Right lobe of liver (tissue), 6 donors: ENCODE data around the gene MACROD1. TPM values are rescaled to one million over a fixed set of nuclear protein-coding genes. Genes with fewer than 3 reads are reported as not detected.

ENCODE experiments used
- ATAC-seq, 4 donors: fragments of 200-7000 bp; cut with Tn5 transposase; one replicate each; pipeline ENCODE4 v1.9.1; 2020; ENCODE audit warnings: mild to moderate bottlenecking in 4 of 4, moderate library complexity in 4 of 4
- DNase-seq, 3 donors: peaks; one replicate each; pipeline ENCODE4 v3.0.0-alpha.2; 2020
- H3K27ac ChIP-seq, 3 donors: fragments of 200-600 bp; one replicate each; pipeline ENCODE4 v1.8.0; 2022
- H3K27me3 ChIP-seq, 2 donors: fragments of 200-600 bp; one replicate each; pipeline ENCODE4 v1.8.0; 2022
- H3K36me3 ChIP-seq, 4 donors: fragments of 200-600 bp; sonication (generic) in 1 of 4; one replicate each; pipeline versions ENCODE4 v1.5.1 to v1.8.0; 2017 to 2022; ENCODE audit warnings: control low read depth in 1 of 4
- H3K4me1 ChIP-seq, 4 donors: fragments of 200-600 bp; sonication (generic) in 1 of 4; one replicate each; pipeline versions ENCODE4 v1.5.1 to v1.8.0; 2017 to 2022; ENCODE audit warnings: control low read depth in 1 of 4
- H3K4me3 ChIP-seq, 3 donors: fragments of 200-600 bp; one replicate each; pipeline ENCODE4 v1.8.0; 2022
- H3K9me3 ChIP-seq, 4 donors: fragments of 200-600 bp; sonication (generic) in 1 of 4; one replicate each; pipeline versions ENCODE4 v1.5.1 to v1.8.0; 2017 to 2022; ENCODE audit warnings: control low read depth in 1 of 4
- POLR2A ChIP-seq: fragments of 450-650 bp; IDR thresholded peaks from one replicate; pipeline ENCODE4 v1.6.1; 2017; ENCODE audit warnings: antibody characterized with exemption, mild to moderate bottlenecking
- WGBS: methylation state at CpG from one replicate; pipeline ENCODE4 v1.1.6; 2018; ENCODE audit warnings: low coverage, low lambda C conversion rate; ENCODE audit not compliant: insufficient coverage; ENCODE audit errors: missing lambda C conversion rate; 5-methylcytosine and 5-hydroxymethylcytosine counted together
- intact Hi-C, 2 donors: fragments of 100-400 bp; cut with DNase I; formaldehyde crosslinking; loops; one replicate each; pipeline versions ENCODE4 v1.11.2 to v1.14.1; 2022
- total RNA-seq, 6 experiments: library from RNA; depleted of rRNA in 2 of 6; stranded (reverse); fragments of >200 nt in 2 of 6; fragmentation: NEBNext Ultra II Directional in 3 of 6; extraction: Animal tissue kit (Norgen Biotek cat#: 25700) in 3 of 6; gene quantifications; one replicate each; pipeline versions ENCODE4 v1.1.0 to v1.2.4, GENCODE V29; 2016 to 2023
- TF ChIP-seq, protein P1 (sequence below), 4 donors: fragments of 200-600 bp in 3 of 4; fragments of 450-650 bp in 1 of 4; IDR thresholded peaks; one replicate each; pipeline versions ENCODE4 v1.5.1 to v1.8.0; 2016 to 2022; ENCODE audit warnings: antibody characterized with exemption in 4 of 4, mild to moderate bottlenecking in 2 of 4
- donor health status: DM: no; HTN: yes; CAD: no.
- donor health status: DM: no; HTN: no; CAD: no.
- donor health status: DM: no; HTN: no; CAD: no.
- donor health status: DM: no; HTN: yes; CAD: no.
- donor health status: DM: no; HTN: yes; CAD: no.

Gene MACROD1
- total RNA-seq, 6 experiments from 2014 or later = 12.3 to 219 (median 27.8) TPM

DNA sequence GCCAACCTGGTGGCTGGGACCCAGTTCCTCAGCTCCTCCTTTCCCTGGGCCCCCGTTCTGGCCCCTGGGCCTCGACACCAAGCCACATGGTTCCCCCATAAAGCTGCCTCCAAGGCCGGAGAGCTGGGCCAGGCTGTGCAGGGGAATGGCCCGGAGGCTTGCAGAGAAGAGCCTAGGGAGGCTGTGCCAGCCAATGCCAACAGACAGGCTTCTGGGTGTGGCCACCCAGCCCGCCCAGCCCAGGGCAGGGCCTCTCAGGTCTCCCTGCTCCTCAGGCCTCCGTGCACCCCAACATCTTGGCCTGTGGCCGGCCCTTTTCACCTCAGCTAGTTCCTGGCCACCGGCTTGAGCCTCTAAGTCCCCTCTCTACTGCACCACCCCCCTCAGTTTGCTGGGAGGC lies 147.6 kb downstream of the MACROD1 start:
- H3K36me3 ChIP-seq = no peaks in the 10 kb centered on the region
- H3K27me3 ChIP-seq = no peaks in the 10 kb centered on the region
- ATAC-seq (no peak), DNase-seq (no peak)
- H3K4me1 ChIP-seq = no peaks in the 10 kb centered on the region
- no peak overlapping the region for H3K4me3 ChIP-seq
- WGBS = no CpG with 5 or more reads among the region's 8 CpGs
- TF ChIP-seq, protein P1, sequence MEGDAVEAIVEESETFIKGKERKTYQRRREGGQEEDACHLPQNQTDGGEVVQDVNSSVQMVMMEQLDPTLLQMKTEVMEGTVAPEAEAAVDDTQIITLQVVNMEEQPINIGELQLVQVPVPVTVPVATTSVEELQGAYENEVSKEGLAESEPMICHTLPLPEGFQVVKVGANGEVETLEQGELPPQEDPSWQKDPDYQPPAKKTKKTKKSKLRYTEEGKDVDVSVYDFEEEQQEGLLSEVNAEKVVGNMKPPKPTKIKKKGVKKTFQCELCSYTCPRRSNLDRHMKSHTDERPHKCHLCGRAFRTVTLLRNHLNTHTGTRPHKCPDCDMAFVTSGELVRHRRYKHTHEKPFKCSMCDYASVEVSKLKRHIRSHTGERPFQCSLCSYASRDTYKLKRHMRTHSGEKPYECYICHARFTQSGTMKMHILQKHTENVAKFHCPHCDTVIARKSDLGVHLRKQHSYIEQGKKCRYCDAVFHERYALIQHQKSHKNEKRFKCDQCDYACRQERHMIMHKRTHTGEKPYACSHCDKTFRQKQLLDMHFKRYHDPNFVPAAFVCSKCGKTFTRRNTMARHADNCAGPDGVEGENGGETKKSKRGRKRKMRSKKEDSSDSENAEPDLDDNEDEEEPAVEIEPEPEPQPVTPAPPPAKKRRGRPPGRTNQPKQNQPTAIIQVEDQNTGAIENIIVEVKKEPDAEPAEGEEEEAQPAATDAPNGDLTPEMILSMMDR (IDR thresholded peaks at IDR 0.05) = no peak
- no peak for TF ChIP-seq POLR2A
- intact Hi-C loops = no loop called here
- no peaks in the 10 kb centered on the region for H3K9me3 ChIP-seq
- no peak overlapping the region for H3K27ac ChIP-seq

DNA sequence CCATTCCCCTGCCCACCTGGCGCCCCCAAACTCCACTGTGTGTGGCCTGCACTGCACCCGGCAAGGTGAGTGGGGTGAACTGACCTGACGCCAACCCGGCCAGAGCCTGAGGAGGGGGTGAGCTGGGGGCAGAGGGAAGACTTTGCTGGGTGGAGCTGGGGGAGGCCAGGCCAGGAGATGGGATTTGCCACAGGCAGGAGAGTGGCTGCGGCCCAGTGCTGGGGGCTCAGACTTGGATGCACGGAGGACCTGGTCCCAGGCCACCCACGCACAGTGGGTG lies 148.0 kb downstream of the MACROD1 start:
- Histone ChIP-seq H3K9me3 (no peaks in the 10 kb centered on the region), H3K4me3 (no peak overlapping the region), H3K27ac (no peak overlapping the region), H3K36me3 (no peaks in the 10 kb centered on the region), H3K4me1 (no peaks in the 10 kb centered on the region), H3K27me3 (no peaks in the 10 kb centered on the region)
- intact Hi-C loops = no loop called here
- TF ChIP-seq, protein P1 (IDR thresholded peaks at IDR 0.05) = no peak
- TF ChIP-seq POLR2A = no peak
- no CpG with 5 or more reads among the region's 7 CpGs for WGBS
- no peak for DNase-seq
- ATAC-seq = no peak

DNA sequence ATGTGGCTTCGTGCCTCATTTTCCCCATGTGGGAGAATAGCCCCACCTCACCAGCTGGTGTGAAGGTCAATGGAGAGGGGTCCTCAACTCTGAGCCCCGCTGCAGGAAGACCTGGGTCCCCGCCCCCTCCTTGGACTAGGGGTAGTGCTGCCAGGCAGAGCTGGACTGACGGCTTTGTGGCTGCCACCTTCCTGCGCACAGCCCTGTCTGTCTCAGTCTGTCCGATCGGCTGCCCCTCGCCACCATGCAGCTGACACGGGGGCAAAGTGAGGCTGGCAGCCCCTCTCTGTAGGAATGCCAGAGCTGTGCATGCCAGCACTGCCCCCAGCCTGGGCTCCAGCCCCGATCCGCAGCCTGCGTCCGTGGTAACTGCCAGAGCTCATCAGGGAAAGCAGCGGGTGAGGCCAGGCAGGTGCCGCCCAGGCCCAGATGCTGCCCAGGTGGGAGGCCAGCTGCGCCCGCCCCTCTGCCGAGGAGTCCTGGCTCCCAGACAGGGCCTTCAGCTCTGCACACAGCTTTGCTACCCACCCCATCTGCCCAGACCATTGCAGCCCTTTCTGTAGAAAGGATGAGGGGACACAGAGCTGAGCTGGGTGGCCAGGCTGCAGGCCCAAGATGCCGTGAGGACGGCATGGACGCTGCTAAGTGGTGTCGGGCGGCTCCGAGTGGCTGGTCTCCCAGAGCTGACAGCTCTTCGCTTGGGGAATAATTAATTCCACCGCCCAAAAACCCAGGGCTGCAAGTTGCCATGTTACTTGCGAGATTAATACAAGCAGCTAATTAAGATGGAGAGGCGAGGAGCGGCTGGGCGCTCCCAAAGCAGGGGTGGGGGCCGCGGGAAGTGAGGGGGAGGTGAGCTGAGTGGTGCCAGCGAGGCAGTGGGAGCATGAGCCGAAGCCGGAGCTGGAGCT lies 149.7 kb downstream of the MACROD1 start:
- Histone ChIP-seq H3K27ac (no peak overlapping the region), H3K4me3 (no peak overlapping the region), H3K36me3 (no peaks in the 10 kb centered on the region), H3K9me3 (no peaks in the 10 kb centered on the region), H3K4me1 (no peaks in the 10 kb centered on the region), H3K27me3 (no peaks in the 10 kb centered on the region)
- no peak for TF ChIP-seq POLR2A
- TF ChIP-seq, protein P1 (IDR thresholded peaks at IDR 0.05) = no peak
- ATAC-seq (no peak), DNase-seq (no peak)
- 93% methylated on average over 6 of the region's 35 CpGs for WGBS
- intact Hi-C loops = no loop called here

DNA sequence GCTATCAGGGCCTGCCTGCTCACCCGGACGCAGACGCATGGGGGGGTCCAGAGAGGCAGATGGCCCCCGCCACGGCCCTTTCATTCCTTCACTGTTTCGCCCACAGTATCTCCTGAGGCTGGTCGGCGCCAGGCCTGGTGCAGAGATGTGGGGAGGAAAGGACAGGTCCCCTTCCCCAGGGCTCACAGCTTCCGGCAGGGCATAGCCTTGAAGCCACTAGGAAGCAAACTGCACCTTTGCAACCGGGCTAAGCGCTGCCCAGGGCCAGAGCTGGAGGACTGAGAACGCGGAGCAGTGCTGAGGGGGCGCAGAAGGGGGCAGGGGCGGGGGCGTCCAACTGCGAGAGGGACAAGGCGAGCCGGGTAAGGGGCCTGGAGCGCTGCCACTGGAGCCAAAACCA lies 150.4 kb downstream of the MACROD1 start:
- TF ChIP-seq POLR2A = no peak
- TF ChIP-seq, protein P1 (IDR thresholded peaks at IDR 0.05) = no peak
- WGBS = 85% methylated on average over 13 of the region's 20 CpGs

More for the DNA sequence above, 150.4 kb downstream of the MACROD1 start:
- Histone ChIP-seq H3K4me1 (no peaks in the 10 kb centered on the region), H3K36me3 (no peaks in the 10 kb centered on the region), H3K27ac (no peak overlapping the region), H3K27me3 (no peaks in the 10 kb centered on the region), H3K9me3 (no peaks in the 10 kb centered on the region), H3K4me3 (no peak overlapping the region)
- ATAC-seq = no peak
- intact Hi-C loops = no loop called here
- no peak for DNase-seq
